HEK293 (cell line): Measurements from ENCODE around the gene SMIM13.

Experiments used
- CTCF ChIA-PET: fragments of 350-600 bp; formaldehyde crosslinking; extraction: SDS; loops from one replicate; lab custom pipeline; 2021; ENCODE audit warnings: antibody characterized with exemption; lab: Yijun Ruan, JAX
- POLR2A ChIA-PET: fragments of 300-600 bp; formaldehyde crosslinking; extraction: SDS; loops from one replicate; lab custom pipeline; 2020; ENCODE audit warnings: antibody characterized with exemption, inconsistent platforms; lab: Yijun Ruan, JAX
- H3K27ac ChIP-seq: fragments of 200-500 bp; sonication (Bioruptor generic); 2 replicates; pipeline ENCODE4 v1.5.1; 2014; ENCODE audit warnings: low read depth, low read length, control low read depth, inconsistent platforms; ENCODE audit errors: extremely low read depth
- H3K36me3 ChIP-seq, 2 experiments: fragments of 200-500 bp in 1 of 2; sonication (Bioruptor generic) in 1 of 2; 1 replicate in 1 of 2; 2 replicates in 1 of 2; pipeline ENCODE4 v1.5.1; 2014 to 2017; ENCODE audit warnings: inconsistent platforms in 2 of 2, low read length in 2 of 2; ENCODE audit not compliant: control insufficient read depth in 2 of 2, insufficient read depth in 1 of 2
- H3K4me1 ChIP-seq: fragments of 200-500 bp; sonication (Bioruptor generic); 2 replicates; pipeline ENCODE4 v1.5.1; 2014; ENCODE audit warnings: mild to moderate bottlenecking, low read length, inconsistent platforms; ENCODE audit not compliant: control insufficient read depth, insufficient read depth
- H3K4me3 ChIP-seq: 2 replicates; pipeline ENCODE4 v1.5.1; 2011; ENCODE audit warnings: low read depth, mild to moderate bottlenecking, control low read depth, low read length, moderate library complexity
- H3K9me3 ChIP-seq: fragments of 200-500 bp; sonication (Bioruptor generic); 2 replicates; pipeline ENCODE4 v1.5.1; 2014; ENCODE audit warnings: low read depth, low read length, inconsistent platforms; ENCODE audit not compliant: control insufficient read depth, insufficient read depth
- EGR2 ChIP-seq: fragments of 450-650 bp; formaldehyde crosslinking; IDR thresholded peaks from 2 replicates; pipeline ENCODE4 v1.5.1; 2016; ENCODE audit warnings: low read depth, missing biosample characterization, missing genetic modification characterization
- FEZF1 ChIP-seq: fragments of 450-650 bp; formaldehyde crosslinking; IDR thresholded peaks from 2 replicates; pipeline ENCODE4 v1.5.1; 2016; ENCODE audit warnings: missing biosample characterization, missing genetic modification characterization
- MZF1 ChIP-seq: fragments of 450-650 bp; formaldehyde crosslinking; IDR thresholded peaks from 2 replicates; pipeline ENCODE4 v1.5.1; 2017; ENCODE audit warnings: missing biosample characterization, missing genetic modification characterization, borderline replicate concordance
- OSR2 ChIP-seq: fragments of 450-650 bp; formaldehyde crosslinking; IDR thresholded peaks from 2 replicates; pipeline ENCODE4 v1.5.1; 2016; ENCODE audit warnings: missing biosample characterization, missing genetic modification characterization
- ZFHX2 ChIP-seq: fragments of 450-650 bp; formaldehyde crosslinking; conservative IDR thresholded peaks from 2 replicates; pipeline ENCODE4 v1.5.1; 2016; ENCODE audit warnings: missing biosample characterization, missing genetic modification characterization
- ZNF157 ChIP-seq: fragments of 450-650 bp; formaldehyde crosslinking; IDR thresholded peaks from 2 replicates; pipeline ENCODE4 v1.5.1; 2016; ENCODE audit warnings: missing biosample characterization, missing genetic modification characterization
- ZNF324 ChIP-seq: fragments of 450-650 bp; formaldehyde crosslinking; IDR thresholded peaks from 2 replicates; pipeline ENCODE4 v1.5.1; 2016; ENCODE audit warnings: missing biosample characterization, missing genetic modification characterization
- ZNF335 ChIP-seq: fragments of 450-650 bp; formaldehyde crosslinking; conservative IDR thresholded peaks from 2 replicates; pipeline ENCODE4 v1.5.1; 2016; ENCODE audit warnings: missing biosample characterization, missing genetic modification characterization
- ZNF37A ChIP-seq: fragments of 450-650 bp; IDR thresholded peaks from 2 replicates; pipeline ENCODE4 v1.5.1; 2018; ENCODE audit warnings: missing biosample characterization, missing genetic modification characterization
- ZNF521 ChIP-seq: fragments of 450-650 bp; formaldehyde crosslinking; IDR thresholded peaks from 2 replicates; pipeline ENCODE4 v1.5.1; 2017; ENCODE audit warnings: missing biosample characterization, mild to moderate bottlenecking, missing genetic modification characterization
- ZNF530 ChIP-seq: fragments of 450-650 bp; formaldehyde crosslinking; IDR thresholded peaks from 2 replicates; pipeline ENCODE4 v1.5.1; 2016; ENCODE audit warnings: low read depth, missing biosample characterization, missing genetic modification characterization
- ZNF621 ChIP-seq: fragments of 450-650 bp; formaldehyde crosslinking; IDR thresholded peaks from 2 replicates; pipeline ENCODE4 v1.5.1; 2017; ENCODE audit warnings: missing biosample characterization, missing genetic modification characterization
- ZNF626 ChIP-seq: fragments of 450-650 bp; sonication (Bioruptor Pico); formaldehyde crosslinking; IDR thresholded peaks from 2 replicates; pipeline ENCODE4 v1.5.1; 2018; ENCODE audit warnings: missing biosample characterization, missing genetic modification characterization, inconsistent platforms
- ZNF660 ChIP-seq: fragments of 450-650 bp; IDR thresholded peaks from 2 replicates; pipeline ENCODE4 v1.5.1; 2018; ENCODE audit warnings: missing biosample characterization, mild to moderate bottlenecking, missing genetic modification characterization
- ZSCAN23 ChIP-seq: fragments of 450-650 bp; formaldehyde crosslinking; IDR thresholded peaks from 2 replicates; pipeline ENCODE4 v1.5.1; 2016; ENCODE audit warnings: missing biosample characterization, missing genetic modification characterization
- TF ChIP-seq, protein P1 (sequence below): IDR thresholded peaks from 2 replicates; pipeline ENCODE4 v1.6.1; 2011; ENCODE audit warnings: mild to moderate bottlenecking, low read depth, low read length, borderline replicate concordance
- TF ChIP-seq, protein P2 (sequence below): fragments of 450-650 bp; formaldehyde crosslinking; IDR thresholded peaks from 2 replicates; pipeline ENCODE4 v1.5.1; 2016; ENCODE audit warnings: missing biosample characterization, missing genetic modification characterization
- TF ChIP-seq, protein P3 (sequence below): fragments of 450-650 bp; IDR thresholded peaks from 2 replicates; pipeline ENCODE4 v1.5.1; 2018; ENCODE audit warnings: missing biosample characterization, mild to moderate bottlenecking, missing genetic modification characterization
- TF ChIP-seq, protein P4 (sequence below): fragments of 450-650 bp; formaldehyde crosslinking; conservative IDR thresholded peaks from 2 replicates; pipeline ENCODE4 v1.5.1; 2016; ENCODE audit warnings: low read depth, missing biosample characterization, missing genetic modification characterization

The SMIM13 gene

DNA sequence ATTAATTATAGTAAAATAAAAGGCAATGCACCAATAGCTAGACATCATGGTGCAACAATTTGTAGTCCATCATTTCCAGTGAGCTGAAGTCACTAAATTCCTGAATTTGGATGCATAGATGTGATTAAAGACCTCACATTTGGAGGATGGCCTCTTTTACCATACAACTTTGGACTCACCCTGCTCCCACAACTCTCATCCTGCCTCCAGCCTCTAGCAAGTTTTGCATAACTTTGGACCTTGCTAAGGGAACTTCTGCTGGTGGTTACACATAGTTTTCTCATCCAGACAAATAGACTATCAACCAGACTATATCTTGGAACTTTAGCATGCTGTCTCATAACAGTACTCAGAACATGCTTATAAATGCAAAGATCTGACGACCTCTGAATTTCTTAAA, 36.8 kb upstream of the SMIM13 start:
- no peak for TF ChIP-seq ZSCAN23 (tag by site-specific recombination)
- TF ChIP-seq ZNF626 = no peak
- no peak for TF ChIP-seq ZNF621 (tag by site-specific recombination)
- TF ChIP-seq ZNF660 = no peak
- TF ChIP-seq OSR2 = no peak
- no peak for TF ChIP-seq ZNF530 (tag by site-specific recombination)
- TF ChIP-seq MZF1 = no peak
- TF ChIP-seq ZNF37A (tag by site-specific recombination) = no peak
- TF ChIP-seq ZNF157 (tag by site-specific recombination) = no peak
- TF ChIP-seq ZNF324 (tag by site-specific recombination) = no peak
- TF ChIP-seq, protein P1, sequence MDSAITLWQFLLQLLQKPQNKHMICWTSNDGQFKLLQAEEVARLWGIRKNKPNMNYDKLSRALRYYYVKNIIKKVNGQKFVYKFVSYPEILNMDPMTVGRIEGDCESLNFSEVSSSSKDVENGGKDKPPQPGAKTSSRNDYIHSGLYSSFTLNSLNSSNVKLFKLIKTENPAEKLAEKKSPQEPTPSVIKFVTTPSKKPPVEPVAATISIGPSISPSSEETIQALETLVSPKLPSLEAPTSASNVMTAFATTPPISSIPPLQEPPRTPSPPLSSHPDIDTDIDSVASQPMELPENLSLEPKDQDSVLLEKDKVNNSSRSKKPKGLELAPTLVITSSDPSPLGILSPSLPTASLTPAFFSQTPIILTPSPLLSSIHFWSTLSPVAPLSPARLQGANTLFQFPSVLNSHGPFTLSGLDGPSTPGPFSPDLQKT = no peak
- TF ChIP-seq, protein P2, sequence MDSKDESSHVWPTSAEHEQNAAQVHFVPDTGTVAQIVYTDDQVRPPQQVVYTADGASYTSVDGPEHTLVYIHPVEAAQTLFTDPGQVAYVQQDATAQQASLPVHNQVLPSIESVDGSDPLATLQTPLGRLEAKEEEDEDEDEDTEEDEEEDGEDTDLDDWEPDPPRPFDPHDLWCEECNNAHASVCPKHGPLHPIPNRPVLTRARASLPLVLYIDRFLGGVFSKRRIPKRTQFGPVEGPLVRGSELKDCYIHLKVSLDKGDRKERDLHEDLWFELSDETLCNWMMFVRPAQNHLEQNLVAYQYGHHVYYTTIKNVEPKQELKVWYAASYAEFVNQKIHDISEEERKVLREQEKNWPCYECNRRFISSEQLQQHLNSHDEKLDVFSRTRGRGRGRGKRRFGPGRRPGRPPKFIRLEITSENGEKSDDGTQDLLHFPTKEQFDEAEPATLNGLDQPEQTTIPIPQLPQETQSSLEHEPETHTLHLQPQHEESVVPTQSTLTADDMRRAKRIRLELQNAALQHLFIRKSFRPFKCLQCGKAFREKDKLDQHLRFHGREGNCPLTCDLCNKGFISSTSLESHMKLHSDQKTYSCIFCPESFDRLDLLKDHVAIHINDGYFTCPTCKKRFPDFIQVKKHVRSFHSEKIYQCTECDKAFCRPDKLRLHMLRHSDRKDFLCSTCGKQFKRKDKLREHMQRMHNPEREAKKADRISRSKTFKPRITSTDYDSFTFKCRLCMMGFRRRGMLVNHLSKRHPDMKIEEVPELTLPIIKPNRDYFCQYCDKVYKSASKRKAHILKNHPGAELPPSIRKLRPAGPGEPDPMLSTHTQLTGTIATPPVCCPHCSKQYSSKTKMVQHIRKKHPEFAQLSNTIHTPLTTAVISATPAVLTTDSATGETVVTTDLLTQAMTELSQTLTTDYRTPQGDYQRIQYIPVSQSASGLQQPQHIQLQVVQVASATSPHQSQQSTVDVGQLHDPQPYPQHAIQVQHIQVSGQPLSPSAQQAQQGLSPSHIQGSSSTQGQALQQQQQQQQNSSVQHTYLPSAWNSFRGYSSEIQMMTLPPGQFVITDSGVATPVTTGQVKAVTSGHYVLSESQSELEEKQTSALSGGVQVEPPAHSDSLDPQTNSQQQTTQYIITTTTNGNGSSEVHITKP (tag by site-specific recombination) = no peak
- TF ChIP-seq ZNF521 (tag by site-specific recombination) = no peak
- TF ChIP-seq, all 188 proteins: peak for 0
- Histone ChIP-seq H3K9me3 (no peaks in the 10 kb centered on the region), H3K4me3 (no peak overlapping the region), H3K27ac (no peak overlapping the region), H3K36me3 (no peaks in the 10 kb centered on the region), H3K4me1 (peaks cover 8% of the 10 kb centered on the region)
- CTCF ChIA-PET = interaction anchor here (0.6 to 5.9 kb wide), 7 partner anchors 9 to 440 kb away, joined by 3 to 36 read pairs (median 5); no protein-coding TSS in a partner anchor
- POLR2A ChIA-PET = no interaction called here

DNA sequence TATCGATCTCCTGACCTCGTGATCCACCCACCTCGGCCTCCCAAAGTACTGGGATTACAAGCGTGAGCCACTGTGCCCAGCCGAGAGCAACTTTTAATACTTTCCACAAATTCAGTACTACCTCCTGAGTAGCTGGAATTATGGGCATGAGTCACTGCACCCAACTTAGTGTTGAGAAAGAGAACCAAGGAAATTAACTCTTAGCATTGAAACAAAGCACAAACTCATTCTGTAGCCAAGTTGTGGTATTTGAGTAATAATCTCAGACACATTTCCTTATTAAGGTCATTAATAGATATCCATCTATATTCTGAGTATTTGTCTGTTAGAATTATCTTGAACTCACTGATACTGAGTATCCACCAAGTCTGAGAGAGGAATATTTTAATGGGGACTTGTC, 35.2 kb upstream of the SMIM13 start:
- no peaks in the 10 kb centered on the region for H3K9me3 ChIP-seq
- H3K27ac ChIP-seq = no peak overlapping the region
- peaks cover 5% of the 10 kb centered on the region for H3K4me1 ChIP-seq
- no peak overlapping the region for H3K4me3 ChIP-seq
- TF ChIP-seq FEZF1 (tag by site-specific recombination) (no peak), EGR2 (tag by site-specific recombination) (no peak), ZNF335 (tag by site-specific recombination) (no peak), ZFHX2 (tag by site-specific recombination) (no peak)
- TF ChIP-seq, protein P3, sequence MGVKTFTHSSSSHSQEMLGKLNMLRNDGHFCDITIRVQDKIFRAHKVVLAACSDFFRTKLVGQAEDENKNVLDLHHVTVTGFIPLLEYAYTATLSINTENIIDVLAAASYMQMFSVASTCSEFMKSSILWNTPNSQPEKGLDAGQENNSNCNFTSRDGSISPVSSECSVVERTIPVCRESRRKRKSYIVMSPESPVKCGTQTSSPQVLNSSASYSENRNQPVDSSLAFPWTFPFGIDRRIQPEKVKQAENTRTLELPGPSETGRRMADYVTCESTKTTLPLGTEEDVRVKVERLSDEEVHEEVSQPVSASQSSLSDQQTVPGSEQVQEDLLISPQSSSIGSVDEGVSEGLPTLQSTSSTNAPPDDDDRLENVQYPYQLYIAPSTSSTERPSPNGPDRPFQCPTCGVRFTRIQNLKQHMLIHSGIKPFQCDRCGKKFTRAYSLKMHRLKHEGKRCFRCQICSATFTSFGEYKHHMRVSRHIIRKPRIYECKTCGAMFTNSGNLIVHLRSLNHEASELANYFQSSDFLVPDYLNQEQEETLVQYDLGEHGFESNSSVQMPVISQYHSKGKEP = no peak
- TF ChIP-seq, protein P4, sequence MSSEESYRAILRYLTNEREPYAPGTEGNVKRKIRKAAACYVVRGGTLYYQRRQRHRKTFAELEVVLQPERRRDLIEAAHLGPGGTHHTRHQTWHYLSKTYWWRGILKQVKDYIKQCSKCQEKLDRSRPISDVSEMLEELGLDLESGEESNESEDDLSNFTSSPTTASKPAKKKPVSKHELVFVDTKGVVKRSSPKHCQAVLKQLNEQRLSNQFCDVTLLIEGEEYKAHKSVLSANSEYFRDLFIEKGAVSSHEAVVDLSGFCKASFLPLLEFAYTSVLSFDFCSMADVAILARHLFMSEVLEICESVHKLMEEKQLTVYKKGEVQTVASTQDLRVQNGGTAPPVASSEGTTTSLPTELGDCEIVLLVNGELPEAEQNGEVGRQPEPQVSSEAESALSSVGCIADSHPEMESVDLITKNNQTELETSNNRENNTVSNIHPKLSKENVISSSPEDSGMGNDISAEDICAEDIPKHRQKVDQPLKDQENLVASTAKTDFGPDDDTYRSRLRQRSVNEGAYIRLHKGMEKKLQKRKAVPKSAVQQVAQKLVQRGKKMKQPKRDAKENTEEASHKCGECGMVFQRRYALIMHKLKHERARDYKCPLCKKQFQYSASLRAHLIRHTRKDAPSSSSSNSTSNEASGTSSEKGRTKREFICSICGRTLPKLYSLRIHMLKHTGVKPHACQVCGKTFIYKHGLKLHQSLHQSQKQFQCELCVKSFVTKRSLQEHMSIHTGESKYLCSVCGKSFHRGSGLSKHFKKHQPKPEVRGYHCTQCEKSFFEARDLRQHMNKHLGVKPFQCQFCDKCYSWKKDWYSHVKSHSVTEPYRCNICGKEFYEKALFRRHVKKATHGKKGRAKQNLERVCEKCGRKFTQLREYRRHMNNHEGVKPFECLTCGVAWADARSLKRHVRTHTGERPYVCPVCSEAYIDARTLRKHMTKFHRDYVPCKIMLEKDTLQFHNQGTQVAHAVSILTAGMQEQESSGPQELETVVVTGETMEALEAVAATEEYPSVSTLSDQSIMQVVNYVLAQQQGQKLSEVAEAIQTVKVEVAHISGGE (tag by site-specific recombination) = no peak
- H3K36me3 ChIP-seq = no peaks in the 10 kb centered on the region
- POLR2A ChIA-PET = no interaction called here
- CTCF ChIA-PET = interaction anchor here (2.3 kb wide), 1 partner anchor 10 kb away, joined by 7 read pairs; no protein-coding TSS in a partner anchor
